PFSK-1 (cell line): ENCODE data around the gene DUSP16.

Source experiments
- FOXP2 ChIP-seq: optimal IDR thresholded peaks from 2 replicates; pipeline ENCODE3; 2011; ENCODE audit warnings: borderline replicate concordance, control low read depth, inconsistent platforms; ENCODE audit not compliant: insufficient read depth; ENCODE audit errors: extremely low read length, extremely low read depth
- POLR2AphosphoS5 ChIP-seq: IDR thresholded peaks from 2 replicates; pipeline ENCODE4 v1.6.1; 2012; ENCODE audit warnings: low read depth, mild to moderate bottlenecking, control low read depth, low read length, moderate library complexity
- SIN3A ChIP-seq: IDR thresholded peaks from 2 replicates; pipeline ENCODE4 v1.6.1; 2012; ENCODE audit warnings: mild to moderate bottlenecking, low read length, moderate library complexity, borderline replicate concordance; ENCODE audit not compliant: insufficient read depth
- TAF1 ChIP-seq: IDR thresholded peaks from 2 replicates; pipeline ENCODE4 v1.6.1; 2012; ENCODE audit warnings: low read length, control low read depth, borderline replicate concordance; ENCODE audit not compliant: insufficient read depth
- TF ChIP-seq, protein P1 (sequence below), 2 experiments: IDR thresholded peaks; 2 replicates each; pipeline versions ENCODE4 v1.6.1 to v1.8.0; 2011 to 2012; ENCODE audit warnings: low read depth in 2 of 2, low read length in 2 of 2, control low read depth in 1 of 2, inconsistent platforms in 1 of 2, mild to moderate bottlenecking in 1 of 2, moderate library complexity in 1 of 2; ENCODE audit not compliant: insufficient read depth in 1 of 2

The DUSP16 gene

GRCh38 chr12:12441429-12441807, 121.2 kb downstream of the DUSP16 start:
- no peak for TF ChIP-seq SIN3A
- no peak for TF ChIP-seq TAF1
- TF ChIP-seq, protein P1, sequence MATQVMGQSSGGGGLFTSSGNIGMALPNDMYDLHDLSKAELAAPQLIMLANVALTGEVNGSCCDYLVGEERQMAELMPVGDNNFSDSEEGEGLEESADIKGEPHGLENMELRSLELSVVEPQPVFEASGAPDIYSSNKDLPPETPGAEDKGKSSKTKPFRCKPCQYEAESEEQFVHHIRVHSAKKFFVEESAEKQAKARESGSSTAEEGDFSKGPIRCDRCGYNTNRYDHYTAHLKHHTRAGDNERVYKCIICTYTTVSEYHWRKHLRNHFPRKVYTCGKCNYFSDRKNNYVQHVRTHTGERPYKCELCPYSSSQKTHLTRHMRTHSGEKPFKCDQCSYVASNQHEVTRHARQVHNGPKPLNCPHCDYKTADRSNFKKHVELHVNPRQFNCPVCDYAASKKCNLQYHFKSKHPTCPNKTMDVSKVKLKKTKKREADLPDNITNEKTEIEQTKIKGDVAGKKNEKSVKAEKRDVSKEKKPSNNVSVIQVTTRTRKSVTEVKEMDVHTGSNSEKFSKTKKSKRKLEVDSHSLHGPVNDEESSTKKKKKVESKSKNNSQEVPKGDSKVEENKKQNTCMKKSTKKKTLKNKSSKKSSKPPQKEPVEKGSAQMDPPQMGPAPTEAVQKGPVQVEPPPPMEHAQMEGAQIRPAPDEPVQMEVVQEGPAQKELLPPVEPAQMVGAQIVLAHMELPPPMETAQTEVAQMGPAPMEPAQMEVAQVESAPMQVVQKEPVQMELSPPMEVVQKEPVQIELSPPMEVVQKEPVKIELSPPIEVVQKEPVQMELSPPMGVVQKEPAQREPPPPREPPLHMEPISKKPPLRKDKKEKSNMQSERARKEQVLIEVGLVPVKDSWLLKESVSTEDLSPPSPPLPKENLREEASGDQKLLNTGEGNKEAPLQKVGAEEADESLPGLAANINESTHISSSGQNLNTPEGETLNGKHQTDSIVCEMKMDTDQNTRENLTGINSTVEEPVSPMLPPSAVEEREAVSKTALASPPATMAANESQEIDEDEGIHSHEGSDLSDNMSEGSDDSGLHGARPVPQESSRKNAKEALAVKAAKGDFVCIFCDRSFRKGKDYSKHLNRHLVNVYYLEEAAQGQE (IDR thresholded peaks at IDR 0.05; ENCODE audit: insufficient read depth in 1 of 2, low read depth in 2 of 2, low read length in 2 of 2): no peak
- TF ChIP-seq FOXP2: no peak
- no peak for TF ChIP-seq POLR2AphosphoS5

DNA sequence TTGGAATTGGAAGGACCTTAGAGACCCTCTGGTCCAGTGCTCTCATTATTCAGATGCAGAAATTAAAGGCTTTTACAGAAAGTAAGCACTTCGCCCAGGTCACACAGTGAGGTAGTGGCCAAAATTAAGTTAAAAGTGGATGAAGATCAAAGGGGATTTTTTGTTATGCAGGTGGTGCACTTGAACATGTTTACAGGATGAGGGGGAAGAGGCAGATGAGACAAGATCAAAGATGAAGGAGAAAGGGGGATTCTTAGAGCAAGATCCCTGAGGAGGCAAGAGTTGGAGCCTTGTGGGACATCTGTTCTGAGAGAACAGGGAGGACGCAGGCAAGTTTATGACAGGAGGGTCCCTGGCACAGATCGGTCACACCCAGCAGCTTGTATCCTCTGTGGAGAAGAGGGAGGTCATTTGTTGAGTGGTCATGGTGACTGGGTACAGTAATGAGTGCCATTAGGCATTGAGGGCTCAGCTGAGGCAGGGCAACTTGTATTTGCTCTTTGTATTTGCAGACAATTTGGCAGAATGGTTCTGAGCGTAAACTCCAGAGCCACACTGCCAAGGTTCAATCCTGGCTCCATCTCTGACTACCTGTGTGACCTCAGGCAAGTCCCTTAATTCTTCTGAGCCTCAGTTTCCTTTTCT, 121.8 kb downstream of the DUSP16 start:
- no peak for TF ChIP-seq SIN3A
- TF ChIP-seq POLR2AphosphoS5: no peak
- TF ChIP-seq, protein P1 (IDR thresholded peaks at IDR 0.05; ENCODE audit: insufficient read depth in 1 of 2, low read depth in 2 of 2, low read length in 2 of 2): no peak
- no peak for TF ChIP-seq TAF1
- TF ChIP-seq FOXP2: no peak

DNA sequence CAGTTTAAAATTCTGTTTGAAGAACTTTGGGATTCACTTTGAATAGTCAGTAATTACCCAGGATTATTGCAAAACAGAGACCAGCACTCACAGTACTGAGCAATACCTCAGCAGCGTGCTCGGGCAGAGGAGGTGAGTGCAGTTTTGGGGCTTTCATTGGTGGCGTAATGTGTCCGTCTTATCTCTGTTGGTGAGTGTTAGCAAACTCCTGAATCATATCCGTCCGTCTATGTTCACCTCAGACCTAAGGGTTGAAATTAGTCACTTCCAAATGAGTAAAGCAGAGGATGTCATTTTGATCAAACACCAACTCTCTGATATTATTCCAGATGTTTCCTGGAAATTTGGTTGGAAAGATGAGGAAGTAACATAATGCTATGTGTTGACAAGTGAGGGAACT, 123.0 kb downstream of the DUSP16 start:
- TF ChIP-seq SIN3A: no peak
- TF ChIP-seq, protein P1 (IDR thresholded peaks at IDR 0.05; ENCODE audit: insufficient read depth in 1 of 2, low read depth in 2 of 2, low read length in 2 of 2): no peak
- no peak for TF ChIP-seq POLR2AphosphoS5

- TF ChIP-seq TAF1 (no peak), POLR2AphosphoS5 (no peak), FOXP2 (no peak), SIN3A (no peak)
- TF ChIP-seq, protein P1 (IDR thresholded peaks at IDR 0.05; ENCODE audit: insufficient read depth in 1 of 2, low read depth in 2 of 2, low read length in 2 of 2): no peak
Measured at GRCh38 chr12:12436831-12437345, 125.8 kb downstream of the DUSP16 start.
